Liver (tissue), 9 donors: Measurements from ENCODE around the gene PAK1IP1. TPM values are rescaled to one million over a fixed set of nuclear protein-coding genes. Genes with fewer than 3 reads are reported as not detected.

Experiments used
- DNase-seq: peaks from one replicate; pipeline ENCODE4 v3.0.0-alpha.2; 2017; ENCODE audit warnings: low spot score
- H3K27ac ChIP-seq, 2 donors: one replicate each; pipeline ENCODE4 v1.7.0; 2013; ENCODE audit warnings: inconsistent platforms in 2 of 2, low read length in 2 of 2, control low read depth in 1 of 2, low read depth in 1 of 2, mild to moderate bottlenecking in 1 of 2
- H3K27me3 ChIP-seq, 4 donors: one replicate each; pipeline versions ENCODE4 v1.6.1 to v1.7.0; 2013; ENCODE audit warnings: low read length in 3 of 4, inconsistent platforms in 1 of 4, mild to moderate bottlenecking in 1 of 4, moderate library complexity in 1 of 4; ENCODE audit not compliant: control insufficient read depth in 4 of 4, insufficient read depth in 4 of 4
- H3K36me3 ChIP-seq, 4 donors: one replicate each; pipeline versions ENCODE4 v1.6.1 to v1.7.0; 2013; ENCODE audit warnings: low read length in 3 of 4, mild to moderate bottlenecking in 3 of 4, low read depth in 1 of 4, moderate library complexity in 1 of 4; ENCODE audit not compliant: control insufficient read depth in 4 of 4, insufficient read depth in 3 of 4
- H3K4me1 ChIP-seq, 4 donors: one replicate each; pipeline versions ENCODE4 v1.6.1 to v1.7.0; 2013; ENCODE audit warnings: low read length in 3 of 4, mild to moderate bottlenecking in 3 of 4, moderate library complexity in 1 of 4; ENCODE audit not compliant: control insufficient read depth in 4 of 4, insufficient read depth in 4 of 4
- H3K4me3 ChIP-seq, 3 donors: one replicate each; pipeline versions ENCODE4 v1.6.1 to v1.7.0; 2013; ENCODE audit warnings: low read length in 3 of 3, control low read depth in 1 of 3, low read depth in 1 of 3, mild to moderate bottlenecking in 1 of 3
- H3K9ac ChIP-seq, 2 donors: one replicate each; pipeline ENCODE4 v1.7.0; 2013; ENCODE audit warnings: low read length in 2 of 2, mild to moderate bottlenecking in 2 of 2, moderate library complexity in 2 of 2, control low read depth in 1 of 2, low read depth in 1 of 2
- H3K9me3 ChIP-seq, 4 donors: one replicate each; pipeline versions ENCODE4 v1.6.1 to v1.7.0; 2013; ENCODE audit warnings: low read length in 3 of 4; ENCODE audit not compliant: control insufficient read depth in 4 of 4
- FOXA1 ChIP-seq: IDR thresholded peaks from 2 replicates; pipeline ENCODE4 v1.6.1; 2016; ENCODE audit warnings: antibody characterized with exemption
- GABPA ChIP-seq, 2 donors: IDR thresholded peaks in 1 of 2; conservative IDR thresholded peaks in 1 of 2; 2 replicates each; pipeline ENCODE4 v1.6.1; 2016; ENCODE audit warnings: antibody characterized with exemption in 2 of 2, mild to moderate bottlenecking in 1 of 2, moderate library complexity in 1 of 2
- HNF4A ChIP-seq, 2 donors: conservative IDR thresholded peaks; 2 replicates each; pipeline ENCODE4 v1.6.1; 2016; ENCODE audit warnings: antibody characterized with exemption in 2 of 2, mild to moderate bottlenecking in 2 of 2
- HNF4G ChIP-seq: IDR thresholded peaks from 2 replicates; pipeline ENCODE4 v1.6.1; 2016; ENCODE audit warnings: antibody characterized with exemption
- JUND ChIP-seq, 2 donors: IDR thresholded peaks; 2 replicates each; pipeline ENCODE4 v1.6.1; 2016; ENCODE audit warnings: antibody characterized with exemption in 2 of 2
- NR2F2 ChIP-seq: IDR thresholded peaks from 2 replicates; pipeline ENCODE4 v1.6.1; 2016; ENCODE audit warnings: antibody characterized with exemption
- RXRA ChIP-seq, 2 donors: IDR thresholded peaks; 2 replicates each; pipeline ENCODE4 v1.6.1; 2017 to 2018; ENCODE audit warnings: antibody characterized with exemption in 2 of 2, mild to moderate bottlenecking in 1 of 2
- TAF1 ChIP-seq: conservative IDR thresholded peaks from 2 replicates; pipeline ENCODE4 v1.6.1; 2016; ENCODE audit warnings: antibody characterized with exemption, mild to moderate bottlenecking
- YY1 ChIP-seq: IDR thresholded peaks from 2 replicates; pipeline ENCODE4 v1.6.1; 2016; ENCODE audit warnings: antibody characterized with exemption, mild to moderate bottlenecking
- WGBS: extraction: QIAGEN DNeasy Blood & Tissue Kit; methylation state at CpG from one replicate; pipeline ENCODE4 v1.1.7; 2013; 5-methylcytosine and 5-hydroxymethylcytosine counted together
- polyA plus RNA-seq, 2 donors: library from polyadenylated mRNA; stranded (reverse) in 1 of 2; unstranded in 1 of 2; fragments of 200-250 nt in 1 of 2; fragments of >200 nt in 1 of 2; fragmentation: Nextera tagmentation in 1 of 2; extraction: Ambion mirVana in 1 of 2; gene quantifications; one replicate each; pipeline versions ENCODE4 v1.2.1 to v1.2.3, GENCODE V29; 2013 to 2015
- total RNA-seq, 2 donors: library from RNA; depleted of rRNA; stranded (reverse); fragments of >200 nt; gene quantifications; one replicate each; pipeline ENCODE4 v1.2.3, GENCODE V29; 2014
- TF ChIP-seq, protein P1 (sequence below): IDR thresholded peaks from 2 replicates; pipeline ENCODE4 v1.6.1; 2016; ENCODE audit warnings: antibody characterized with exemption
- donor health status: healthy.
- donor health status: healthy.
- donor health status: healthy.
- donor health status: healthy.
- donor health status: healthy.

The PAK1IP1 gene
- total and polyA plus RNA-seq, 4 donors, result 6.0 to 10.8 (median 7.7) TPM

DNA sequence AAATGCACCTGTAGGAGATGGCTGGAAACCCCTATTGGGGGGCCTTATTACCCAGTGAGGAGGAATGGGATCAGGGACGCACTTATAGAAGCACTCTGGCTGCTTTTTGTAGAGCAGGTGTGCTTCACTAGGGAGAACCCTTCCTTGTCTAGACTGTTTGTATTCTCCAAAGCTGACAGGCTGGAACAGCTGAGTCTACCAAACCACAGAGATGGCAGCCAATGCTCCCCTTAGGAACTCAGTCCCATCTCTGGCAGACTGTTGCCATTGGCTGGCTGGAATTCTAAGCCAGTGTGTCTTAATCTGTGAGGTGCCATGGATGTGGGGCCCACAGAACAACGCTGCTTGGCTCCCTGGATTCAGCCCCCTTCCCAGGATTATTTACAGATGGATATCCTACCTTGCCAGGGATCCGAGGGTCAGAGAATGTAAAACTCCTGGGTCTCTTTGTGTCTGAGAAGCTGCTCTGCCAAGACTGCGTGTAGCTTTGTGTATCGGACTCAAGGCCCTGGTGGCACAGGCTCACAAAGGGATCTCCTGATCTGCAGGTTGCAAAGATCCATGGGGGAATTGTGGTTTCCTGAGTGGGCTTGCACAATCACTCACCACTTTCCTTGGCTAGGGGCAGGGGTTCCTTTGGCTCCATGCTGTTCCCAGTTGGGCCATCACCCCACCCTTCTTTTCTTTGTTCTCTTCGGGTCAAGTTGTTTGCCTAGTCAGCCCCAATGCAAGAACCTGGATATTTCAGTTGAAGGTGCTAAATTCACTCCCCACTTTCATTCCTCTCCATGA, 26.4 kb upstream of the PAK1IP1 start (continued):
- TF ChIP-seq, protein P1, sequence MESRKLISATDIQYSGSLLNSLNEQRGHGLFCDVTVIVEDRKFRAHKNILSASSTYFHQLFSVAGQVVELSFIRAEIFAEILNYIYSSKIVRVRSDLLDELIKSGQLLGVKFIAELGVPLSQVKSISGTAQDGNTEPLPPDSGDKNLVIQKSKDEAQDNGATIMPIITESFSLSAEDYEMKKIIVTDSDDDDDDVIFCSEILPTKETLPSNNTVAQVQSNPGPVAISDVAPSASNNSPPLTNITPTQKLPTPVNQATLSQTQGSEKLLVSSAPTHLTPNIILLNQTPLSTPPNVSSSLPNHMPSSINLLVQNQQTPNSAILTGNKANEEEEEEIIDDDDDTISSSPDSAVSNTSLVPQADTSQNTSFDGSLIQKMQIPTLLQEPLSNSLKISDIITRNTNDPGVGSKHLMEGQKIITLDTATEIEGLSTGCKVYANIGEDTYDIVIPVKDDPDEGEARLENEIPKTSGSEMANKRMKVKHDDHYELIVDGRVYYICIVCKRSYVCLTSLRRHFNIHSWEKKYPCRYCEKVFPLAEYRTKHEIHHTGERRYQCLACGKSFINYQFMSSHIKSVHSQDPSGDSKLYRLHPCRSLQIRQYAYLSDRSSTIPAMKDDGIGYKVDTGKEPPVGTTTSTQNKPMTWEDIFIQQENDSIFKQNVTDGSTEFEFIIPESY, result no peak
- no peak for TF ChIP-seq NR2F2
- TF ChIP-seq RXRA (IDR thresholded peaks at IDR 0.05), result no peak
- TF ChIP-seq JUND (IDR thresholded peaks at IDR 0.05), result no peak
- TF ChIP-seq HNF4A (conservative IDR thresholded peaks at IDR 0.05), result no peak

DNA sequence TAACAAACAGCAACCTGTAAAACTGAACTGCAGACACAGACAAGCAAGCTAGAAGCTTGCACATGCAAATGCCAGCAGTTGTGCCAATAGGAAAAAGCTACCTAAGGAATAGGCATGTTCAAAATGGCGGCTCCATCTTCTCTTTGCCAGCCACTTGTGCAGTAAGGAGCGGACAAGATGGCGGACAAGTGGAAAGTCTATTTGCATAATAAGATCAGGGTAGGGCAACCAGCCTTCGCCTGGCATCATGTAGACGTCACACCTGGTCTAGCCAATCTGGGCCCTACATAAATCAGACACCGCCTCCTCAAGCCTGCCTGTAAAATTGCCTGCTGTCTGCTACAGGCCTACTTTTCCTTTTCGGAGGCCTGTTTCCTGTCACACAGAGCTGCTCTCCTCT, 18.4 kb upstream of the PAK1IP1 start:
- Histone ChIP-seq H3K4me3 (no peak overlapping the region), H3K36me3 (no peaks in the 10 kb centered on the region), H3K4me1 (no peaks in the 10 kb centered on the region), H3K9me3 (no peaks in the 10 kb centered on the region), H3K27me3 (no peaks in the 10 kb centered on the region), H3K9ac (no peak overlapping the region), H3K27ac (no peak overlapping the region)
- 96% methylated on average over 7 of the region's 7 CpGs for WGBS
- no peak for TF ChIP-seq JUND (IDR thresholded peaks at IDR 0.05)
- TF ChIP-seq, protein P1, result no peak
- TF ChIP-seq HNF4A (conservative IDR thresholded peaks at IDR 0.05), result no peak
- no peak for TF ChIP-seq GABPA (IDR thresholded peaks at IDR 0.05 in 1 of 2, conservative IDR thresholded peaks at IDR 0.05 in 1 of 2)
- no peak for TF ChIP-seq NR2F2
- TF ChIP-seq YY1, result no peak
- DNase-seq, result no peak

DNA sequence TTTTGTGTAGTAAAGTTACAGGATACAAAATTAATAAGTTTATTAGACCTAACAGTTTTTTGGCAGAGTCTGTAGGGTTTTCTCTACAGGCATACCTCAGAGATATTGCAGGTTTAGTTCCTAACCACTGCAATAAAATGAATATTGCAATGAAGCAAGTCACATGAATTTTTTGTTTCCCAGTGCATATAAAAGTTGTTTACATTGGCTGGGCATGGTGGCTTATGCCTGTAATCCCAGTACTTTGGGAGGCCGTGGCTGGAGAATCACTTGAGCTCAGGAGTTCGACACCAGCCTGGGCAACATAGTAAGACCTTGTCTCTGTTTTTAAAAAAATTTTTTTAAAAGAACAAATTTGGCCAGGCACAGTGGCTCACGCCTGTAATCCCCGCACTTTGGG, 16.3 kb upstream of the PAK1IP1 start:
- Histone ChIP-seq H3K9me3 (no peaks in the 10 kb centered on the region), H3K27me3 (no peaks in the 10 kb centered on the region), H3K27ac (no peak overlapping the region), H3K36me3 (no peaks in the 10 kb centered on the region), H3K4me1 (no peaks in the 10 kb centered on the region), H3K4me3 (no peak overlapping the region), H3K9ac (no peak overlapping the region)
- TF ChIP-seq TAF1 (no peak), HNF4G (no peak)
- 90% methylated on average over 4 of the region's 4 CpGs for WGBS
- no peak for DNase-seq

DNA sequence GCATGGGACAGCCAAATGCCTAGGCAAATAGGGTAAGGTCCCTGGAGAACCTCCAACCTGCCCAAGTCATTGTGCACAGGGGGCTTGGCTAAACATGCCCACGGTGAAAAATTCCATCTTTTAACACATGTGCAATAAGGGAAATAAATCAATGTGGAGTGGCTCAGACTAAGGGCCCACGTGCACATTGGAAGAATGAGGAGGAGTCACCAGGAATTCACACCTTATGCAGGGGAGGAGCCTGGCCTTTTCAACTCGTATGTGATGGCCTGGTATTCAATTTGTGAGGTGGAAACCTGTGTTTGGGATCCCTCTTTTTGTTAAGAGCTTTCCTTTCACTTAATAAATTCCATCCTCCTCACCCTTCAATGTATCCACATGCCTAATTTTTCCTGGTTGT, 13.0 kb upstream of the PAK1IP1 start:
- TF ChIP-seq, protein P1, result no peak
- no peak for TF ChIP-seq FOXA1
- H3K9me3 ChIP-seq, result no peaks in the 10 kb centered on the region
- no peak for DNase-seq
- H3K9ac ChIP-seq, result no peak overlapping the region
- H3K36me3 ChIP-seq, result no peaks in the 10 kb centered on the region
- no peak overlapping the region for H3K27ac ChIP-seq
- 65% methylated on average over 3 of the region's 3 CpGs for WGBS
- H3K27me3 ChIP-seq, result no peaks in the 10 kb centered on the region
- no peaks in the 10 kb centered on the region for H3K4me1 ChIP-seq
- H3K4me3 ChIP-seq, result no peak overlapping the region
